Activated CD4-positive, CD25-positive, alpha-beta regulatory T cell treated with anti-CD3 and anti-CD28 coated beads, Interleukin-2, amount 50 U/mL, for 72 hours (primary cell): ENCODE results near the gene FHOD3.
"Not testable (repeated sequence)": the region's sequence is repeated elsewhere in the genome, so short reads cannot be mapped to it uniquely, and the experiment has no call there.

Experiments used
- DNase-seq: peaks from one replicate; pipeline ENCODE4 v3.0.0; 2021

The FHOD3 gene

DNA sequence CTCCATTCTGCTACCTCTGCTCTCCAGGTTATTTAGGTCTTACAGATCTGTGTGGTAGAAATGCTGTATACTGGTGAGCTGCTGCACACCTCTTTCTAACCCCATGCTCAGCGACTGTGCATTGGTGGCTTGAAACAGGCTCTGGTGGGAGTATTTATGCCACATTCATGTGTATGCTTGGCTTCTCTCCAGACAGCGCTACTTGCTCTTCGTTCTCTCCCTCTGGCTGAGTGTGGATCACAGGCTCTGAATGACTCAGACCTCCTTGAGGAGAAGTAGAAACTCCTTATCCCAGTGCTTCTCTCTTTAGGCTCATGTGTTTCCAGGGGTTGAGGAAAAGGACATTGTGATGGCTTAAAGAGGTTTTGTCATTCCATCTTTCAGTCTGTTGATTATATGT lies 54.9 kb downstream of the FHOD3 start:
- DNase-seq = no peak

DNA sequence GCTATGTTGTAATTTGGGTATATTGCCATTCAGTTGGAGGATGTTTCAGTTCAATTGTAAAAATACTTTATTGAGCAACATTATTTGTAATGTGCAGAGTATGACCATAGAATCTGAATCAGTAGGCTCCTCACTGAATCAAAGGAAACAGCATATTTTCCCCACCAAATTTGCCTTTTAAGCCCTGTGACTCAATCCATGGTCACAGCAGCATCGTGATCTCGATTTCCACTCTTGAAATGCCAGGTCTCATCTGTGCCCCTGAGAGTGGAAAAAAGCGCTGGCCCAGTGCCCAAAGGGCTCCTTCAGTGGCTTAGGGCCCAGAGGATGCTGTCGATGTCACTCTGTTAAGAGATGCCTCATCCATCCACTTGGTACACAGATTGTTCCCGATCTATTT lies 57.5 kb downstream of the FHOD3 start:
- DNase-seq = no peak

DNA sequence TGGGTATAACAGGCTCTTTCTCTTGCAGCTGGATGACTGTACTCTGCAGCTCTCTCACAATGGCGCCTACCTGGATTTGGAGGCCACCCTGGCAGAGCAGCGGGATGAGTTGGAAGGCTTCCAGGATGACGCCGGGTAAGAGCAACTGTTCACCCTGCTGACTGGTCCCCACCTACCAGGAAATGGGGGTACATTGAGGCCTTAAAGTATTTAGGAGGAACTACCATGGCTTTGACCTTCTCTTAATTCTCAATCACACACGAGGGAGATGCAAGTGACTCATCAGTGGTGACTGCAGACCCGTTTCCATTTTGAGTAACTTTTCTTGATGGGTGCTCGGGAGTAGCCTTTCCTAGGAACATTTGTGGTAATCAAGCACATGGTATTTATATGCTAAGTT lies 58.0 kb downstream of the FHOD3 start:
- DNase-seq = no peak

DNA sequence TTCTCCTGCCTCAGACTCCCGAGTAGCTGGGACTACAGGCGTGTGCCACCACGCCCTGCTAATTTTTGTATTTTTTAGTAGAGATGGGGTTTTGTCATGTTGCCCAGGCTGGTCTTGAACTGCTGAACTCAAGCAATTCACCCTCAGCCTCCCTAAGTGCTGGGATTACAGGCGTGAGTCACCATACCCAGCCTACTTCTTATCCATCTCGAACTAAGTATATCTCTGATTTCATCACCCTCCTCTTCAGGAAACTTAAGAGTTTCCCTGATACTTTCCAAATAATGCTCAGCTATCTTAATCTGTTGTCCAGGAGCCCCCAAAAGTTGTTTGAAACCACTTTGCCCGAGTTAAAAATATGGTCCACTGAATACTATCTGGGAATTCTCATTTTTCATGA lies 59.2 kb downstream of the FHOD3 start:
- DNase-seq = not testable (repeated sequence)

DNA sequence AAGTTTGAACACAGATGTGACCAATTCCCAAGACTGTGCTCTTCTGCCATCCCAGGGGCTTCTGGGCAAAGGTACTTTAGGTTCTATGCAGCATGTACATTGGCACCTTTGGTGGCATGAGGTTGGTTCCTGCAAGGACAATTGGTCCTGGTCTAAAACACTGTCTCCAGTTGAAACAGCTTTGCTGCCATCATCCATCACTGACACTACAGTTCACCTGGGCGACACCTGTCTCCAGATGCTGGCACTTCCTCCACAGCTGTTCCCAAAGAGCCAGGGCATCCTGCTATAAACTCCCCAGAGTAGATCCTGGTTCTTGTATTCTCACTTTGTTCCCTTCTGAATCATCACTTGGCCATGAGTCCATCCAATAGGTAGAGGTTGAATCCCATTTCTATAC lies 60.6 kb downstream of the FHOD3 start:
- DNase-seq = no peak

DNA sequence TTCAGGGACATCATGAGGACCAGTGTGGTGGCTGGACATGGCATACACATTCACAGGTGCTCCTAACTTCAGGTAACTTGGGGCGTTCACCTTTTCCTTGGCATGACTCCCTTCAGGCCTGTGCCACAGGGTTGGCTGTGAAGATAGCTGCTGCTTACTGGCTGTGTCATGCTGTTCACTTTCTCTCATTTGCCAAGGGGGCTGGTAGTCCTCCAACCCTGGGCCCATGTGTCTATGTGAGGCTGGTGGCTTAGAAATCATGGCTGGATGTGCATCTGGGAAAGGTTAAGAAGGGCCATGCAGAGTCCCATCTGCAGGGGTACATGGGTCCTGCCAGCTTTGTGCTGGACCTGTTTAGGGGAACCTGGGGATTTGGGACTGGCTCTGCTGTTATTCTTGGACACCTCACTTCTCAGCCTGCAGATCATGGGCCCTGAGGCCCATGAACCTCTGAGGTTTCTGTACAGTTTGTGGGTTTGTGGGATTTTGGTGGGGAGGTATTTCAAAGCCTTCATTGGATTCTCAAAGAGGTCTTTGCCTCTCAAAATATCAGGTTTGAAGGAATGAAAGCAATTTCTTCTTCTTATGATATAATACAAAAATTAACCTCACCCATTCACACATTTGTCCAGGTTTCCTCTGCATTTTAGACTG lies 62.9 kb downstream of the FHOD3 start:
- DNase-seq = no peak

DNA sequence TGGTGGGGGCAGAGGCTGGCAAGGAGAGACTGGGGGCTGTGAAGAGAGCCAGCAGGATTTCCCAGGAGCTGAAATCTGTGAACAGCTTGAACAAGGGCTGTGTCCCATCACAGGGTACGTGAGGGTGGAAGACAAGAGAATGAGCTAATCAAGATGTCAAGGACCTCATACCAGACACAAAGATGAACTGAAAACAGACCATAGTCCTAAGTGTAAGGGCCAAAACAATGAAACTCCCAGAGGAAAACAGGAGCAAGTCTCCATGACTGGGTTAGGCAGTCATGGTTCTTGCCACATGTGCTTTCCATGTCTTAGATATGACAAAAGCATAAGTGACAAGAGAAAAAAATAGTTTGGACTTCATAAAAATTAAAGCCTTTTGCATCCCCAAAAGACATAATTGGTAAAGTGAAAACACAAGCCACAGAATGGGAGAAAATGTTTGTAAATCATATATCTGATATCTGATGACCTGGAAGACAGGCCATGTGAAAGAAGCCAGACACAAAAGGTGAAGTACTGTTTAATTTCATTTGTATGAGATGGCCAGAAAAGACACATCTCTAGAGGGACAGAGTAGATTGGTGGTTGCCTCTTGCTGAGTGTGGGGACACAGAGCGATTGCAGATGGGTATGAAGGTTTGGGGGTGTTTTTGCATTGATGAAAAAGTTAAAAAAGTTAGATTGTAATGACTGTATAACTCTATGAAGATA lies 67.6 kb downstream of the FHOD3 start:
- no peak for DNase-seq

DNA sequence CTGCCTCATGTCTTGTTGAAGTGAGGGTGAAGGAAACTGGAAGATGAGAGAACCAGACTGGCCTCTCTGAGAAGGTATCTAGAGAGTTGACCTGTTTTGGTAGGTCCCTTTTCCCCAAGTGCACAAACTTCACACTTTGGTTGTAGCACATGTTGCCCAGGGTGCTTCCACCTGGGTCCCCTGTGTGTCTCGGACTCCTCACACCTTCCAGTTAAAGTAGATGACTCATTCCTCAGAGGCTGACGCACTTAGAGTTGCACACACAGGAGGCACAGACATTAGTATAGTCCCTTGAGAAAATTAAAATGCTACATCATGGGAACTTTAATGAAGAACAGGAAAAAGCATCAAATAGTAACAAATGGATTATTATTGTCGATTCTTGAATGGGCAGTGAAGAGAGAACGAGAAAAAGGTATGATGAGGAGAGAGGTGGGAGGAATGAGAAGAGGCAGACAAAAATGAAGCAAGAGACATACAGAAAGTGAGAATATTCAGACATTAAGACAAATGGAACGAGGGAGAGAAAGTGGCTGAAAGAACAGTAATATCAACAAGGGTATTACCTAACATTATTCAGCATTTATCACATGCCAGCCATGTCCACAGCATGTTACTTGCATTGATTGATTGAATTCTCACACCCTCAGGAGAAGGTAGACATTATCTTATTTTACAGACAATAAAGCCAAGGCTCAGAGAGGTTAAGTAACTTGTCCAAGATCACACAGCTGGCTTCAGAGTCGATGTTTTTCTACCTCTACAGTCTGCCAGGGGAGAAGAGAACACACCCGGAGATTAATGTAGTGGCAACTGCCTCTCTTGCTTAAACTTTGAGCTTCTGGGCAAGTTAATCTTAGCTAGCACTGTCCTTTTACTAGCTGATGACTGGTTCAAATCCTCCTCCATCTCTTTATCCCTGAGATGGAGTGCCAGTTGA lies 68.6 kb downstream of the FHOD3 start:
- no peak for DNase-seq

DNA sequence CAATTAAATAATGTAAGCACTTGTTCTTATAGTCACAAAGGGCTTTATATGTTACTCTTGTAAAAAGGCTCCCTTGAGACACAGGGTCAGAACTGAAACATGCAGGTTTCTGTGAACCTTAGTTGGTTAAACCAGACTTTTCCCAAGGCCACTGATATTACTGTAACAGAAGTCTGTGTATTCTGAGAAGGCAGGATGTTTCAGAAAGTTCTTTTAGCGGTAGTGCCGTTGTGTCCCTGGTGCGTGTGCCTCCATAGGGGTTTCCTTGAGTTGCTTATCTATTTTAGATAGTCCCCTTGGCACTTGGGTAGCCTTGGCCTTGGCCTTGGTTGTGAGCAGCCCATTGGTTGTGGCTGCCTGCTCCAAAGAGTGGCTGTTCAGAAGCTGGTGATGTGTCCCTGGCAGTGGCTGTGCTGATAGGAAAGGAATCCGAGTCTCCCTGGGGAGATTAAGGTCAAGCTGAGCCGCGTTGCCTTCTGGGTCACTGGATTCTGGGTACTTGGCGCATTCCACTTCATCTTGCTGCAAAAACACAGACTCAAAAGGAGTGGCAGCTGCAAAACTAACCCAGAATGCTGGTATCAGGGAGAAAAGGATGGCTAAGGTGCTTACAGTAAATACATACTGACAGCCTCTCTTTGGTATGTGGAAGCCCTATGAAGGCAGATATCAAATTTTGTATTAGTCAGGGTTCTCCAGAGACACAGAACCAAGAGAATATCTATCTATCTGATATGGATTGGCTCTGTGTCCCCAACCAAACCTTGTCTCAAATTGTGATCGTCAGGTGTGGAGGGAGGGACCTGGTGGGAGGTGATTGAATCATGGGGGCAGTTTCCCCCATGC lies 69.7 kb downstream of the FHOD3 start:
- DNase-seq = no peak

DNA sequence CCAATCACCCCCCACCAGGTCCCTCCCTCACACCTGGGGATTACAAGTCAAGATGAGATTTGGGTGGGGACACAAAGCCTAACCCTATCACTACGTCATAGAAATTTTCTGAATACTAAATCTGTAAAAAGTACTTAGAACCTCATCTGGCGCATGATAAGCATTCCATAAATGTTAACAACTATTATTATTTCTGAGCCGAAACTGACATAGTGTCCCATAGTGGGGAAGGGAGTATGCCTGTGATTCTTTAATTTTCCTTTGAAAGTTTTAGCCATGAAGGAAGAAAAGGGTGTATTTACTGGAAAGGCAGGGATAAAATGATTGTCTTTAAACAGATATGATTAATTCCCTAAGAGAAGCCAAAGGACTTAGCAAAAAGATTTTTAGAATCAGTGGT lies 71.4 kb downstream of the FHOD3 start:
- DNase-seq = no peak

DNA sequence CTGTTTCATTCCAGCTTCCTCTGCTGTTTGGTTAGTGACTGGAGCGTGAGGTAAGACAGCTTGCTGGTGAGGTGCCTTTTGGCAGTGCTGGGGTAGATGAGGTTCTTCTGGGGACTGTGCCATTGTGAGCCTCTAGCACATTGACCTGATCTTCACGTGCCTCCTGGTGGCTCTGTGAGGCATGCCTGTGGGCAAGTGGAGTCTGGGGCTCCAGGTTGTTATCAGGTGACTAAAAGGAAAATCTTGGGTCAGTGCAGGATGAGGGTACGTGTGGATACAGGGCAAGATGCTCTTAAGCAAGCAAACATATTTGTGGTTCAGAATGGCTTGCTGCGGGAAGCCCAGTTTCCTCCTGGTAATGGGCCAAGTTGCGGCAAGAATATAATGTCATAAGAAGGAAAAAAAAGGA lies 75.4 kb downstream of the FHOD3 start:
- DNase-seq = no peak

DNA sequence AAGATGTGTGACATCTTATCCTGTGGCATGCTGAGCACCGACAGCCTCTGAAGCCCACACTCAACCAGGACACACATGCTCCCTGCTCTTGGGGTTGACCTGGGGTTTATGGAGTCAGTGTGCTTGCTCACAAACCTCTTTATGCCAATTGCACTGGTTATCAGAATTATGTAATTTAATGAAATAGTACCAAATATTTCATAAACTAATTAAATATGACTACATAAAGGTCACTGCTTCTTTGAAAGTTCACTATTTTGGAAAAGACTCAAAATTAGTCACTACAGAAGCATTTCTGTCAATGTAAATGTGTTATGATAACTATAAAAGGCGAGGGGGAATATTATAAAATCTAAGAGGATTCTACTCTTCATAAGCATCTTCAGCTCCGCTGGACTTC lies 76.7 kb downstream of the FHOD3 start:
- no peak for DNase-seq

DNA sequence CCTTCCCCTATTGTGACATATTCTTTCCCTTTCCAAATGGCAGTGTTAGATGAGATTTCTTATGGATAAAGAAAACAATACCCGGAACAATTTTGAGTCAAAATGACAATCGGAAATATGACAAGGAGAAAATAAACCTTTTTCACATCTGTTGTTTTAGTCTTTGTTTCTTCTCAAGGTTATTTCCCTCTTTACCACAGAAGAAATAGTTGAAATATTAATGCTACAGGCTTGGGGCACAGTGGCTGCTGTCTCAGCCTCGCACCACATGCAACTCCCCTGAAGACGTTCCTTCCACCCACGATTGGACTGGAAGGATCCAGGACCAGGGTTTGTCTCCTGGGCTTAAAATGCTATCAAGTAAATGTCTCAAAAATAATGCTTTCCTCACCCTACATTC lies 77.6 kb downstream of the FHOD3 start:
- no peak for DNase-seq

DNA sequence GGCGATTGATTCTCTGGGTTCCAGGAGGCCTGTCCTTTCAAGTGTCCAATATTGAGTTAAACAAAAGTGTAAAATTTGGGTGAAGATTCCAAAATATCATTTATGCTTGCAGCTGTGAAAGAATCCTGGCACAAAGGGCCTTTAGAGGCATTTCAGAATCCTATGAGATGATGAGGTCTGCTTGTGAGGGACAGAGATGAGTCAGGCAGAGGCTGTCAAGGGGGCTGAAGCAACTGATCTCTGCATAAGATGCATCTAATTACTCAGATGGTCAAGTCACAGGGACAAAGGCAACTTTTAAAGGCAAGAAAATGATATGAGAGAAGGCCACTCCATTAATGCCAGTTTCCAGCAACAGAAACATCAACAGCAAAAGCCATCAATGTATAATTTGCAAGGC lies 78.8 kb downstream of the FHOD3 start:
- no peak for DNase-seq

DNA sequence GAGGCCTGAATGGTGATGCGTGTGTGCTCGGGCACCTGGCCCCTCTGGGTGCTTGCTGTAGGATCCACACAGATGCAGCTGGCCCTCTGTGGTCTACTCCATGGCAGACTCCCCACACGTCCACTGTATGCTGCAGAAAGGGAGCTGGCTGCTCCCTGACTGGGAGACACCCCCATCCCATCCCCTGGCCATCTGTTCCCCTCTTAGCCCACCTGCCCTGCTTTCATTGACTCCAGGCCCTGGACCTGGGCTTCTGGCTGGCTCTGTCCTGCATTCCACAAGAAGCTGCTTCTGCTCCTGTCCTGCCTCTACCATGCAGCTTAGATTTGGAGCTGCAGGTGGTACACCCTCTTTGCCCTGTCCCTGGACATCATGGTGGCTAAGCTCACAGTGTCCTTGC lies 80.1 kb downstream of the FHOD3 start:
- no peak for DNase-seq

DNA sequence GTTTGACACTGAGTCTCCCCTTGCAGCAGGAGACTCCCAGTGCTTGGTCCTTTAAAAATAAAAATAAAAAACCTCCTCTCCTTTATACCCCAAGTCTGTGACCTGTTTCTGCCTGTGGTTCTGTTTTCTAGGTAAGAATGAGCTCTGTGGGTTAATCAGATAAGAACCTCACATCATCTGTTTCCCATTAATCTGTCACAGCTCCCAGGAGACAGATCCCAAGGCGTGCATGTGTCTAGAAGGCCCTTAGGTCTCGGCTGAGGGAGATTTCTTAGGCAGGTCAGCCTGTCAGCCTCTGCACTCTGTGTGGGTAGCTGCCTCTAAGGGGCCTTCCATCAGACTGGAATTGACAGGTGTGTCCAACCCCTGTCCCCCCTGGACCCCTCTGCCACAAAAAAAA lies 80.7 kb downstream of the FHOD3 start:
- DNase-seq = no peak

DNA sequence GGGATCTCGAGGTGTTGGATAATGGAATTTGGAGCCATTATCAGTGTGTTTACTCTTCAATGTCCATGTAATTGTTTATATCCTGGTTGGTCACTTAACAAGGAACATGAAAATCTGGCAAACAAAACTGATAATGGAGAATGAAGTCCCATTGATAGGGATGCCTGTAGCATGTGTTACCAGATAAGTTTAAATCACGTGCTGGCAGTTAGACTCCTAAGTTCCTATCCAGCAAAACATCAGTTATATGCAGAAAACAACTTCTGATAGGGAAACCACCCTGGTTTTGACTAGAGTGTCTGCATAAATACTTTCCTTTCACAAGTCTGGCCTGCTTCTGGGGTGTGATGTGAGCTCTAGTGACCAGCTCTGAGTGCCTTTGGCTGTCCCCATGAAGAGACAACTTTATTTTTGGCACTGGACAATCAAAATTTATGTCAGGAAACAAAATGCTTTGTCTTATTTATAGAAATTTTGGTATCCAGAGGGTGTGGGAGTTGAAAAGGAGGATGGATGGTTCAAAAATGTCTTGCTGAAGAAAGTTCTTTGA lies 82.0 kb downstream of the FHOD3 start:
- no peak for DNase-seq

DNA sequence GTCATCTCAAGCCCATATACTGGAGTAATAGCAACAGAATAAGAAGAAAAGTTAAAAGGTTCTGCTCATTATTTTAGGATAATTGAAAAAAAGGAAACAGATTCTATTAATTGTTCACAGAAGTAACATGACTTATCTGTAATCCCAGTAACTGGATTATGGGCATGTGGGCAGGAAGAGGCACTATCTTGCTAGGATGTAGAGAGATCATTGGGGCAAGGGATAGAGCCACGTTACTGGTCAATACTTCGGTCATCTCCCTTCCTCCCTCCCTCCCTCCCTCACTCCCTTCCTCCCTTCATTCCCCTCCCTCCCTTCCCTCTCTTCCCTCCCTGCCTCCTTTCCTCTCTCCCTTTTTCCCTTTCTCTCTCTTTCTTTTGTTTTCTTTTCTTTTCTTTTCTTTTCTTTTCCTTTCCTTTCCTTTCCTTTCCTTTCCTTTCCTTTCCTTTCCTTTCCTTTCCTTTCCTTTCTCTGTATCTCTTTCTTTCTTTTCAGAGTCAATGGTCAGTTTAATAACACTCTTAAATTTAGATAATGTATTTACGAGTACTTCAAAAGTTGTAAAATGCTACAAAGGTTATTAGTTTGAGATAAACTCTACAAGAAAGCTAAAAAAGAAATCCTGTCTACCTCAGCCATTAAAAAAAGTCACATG lies 82.8 kb downstream of the FHOD3 start:
- DNase-seq = no peak

DNA sequence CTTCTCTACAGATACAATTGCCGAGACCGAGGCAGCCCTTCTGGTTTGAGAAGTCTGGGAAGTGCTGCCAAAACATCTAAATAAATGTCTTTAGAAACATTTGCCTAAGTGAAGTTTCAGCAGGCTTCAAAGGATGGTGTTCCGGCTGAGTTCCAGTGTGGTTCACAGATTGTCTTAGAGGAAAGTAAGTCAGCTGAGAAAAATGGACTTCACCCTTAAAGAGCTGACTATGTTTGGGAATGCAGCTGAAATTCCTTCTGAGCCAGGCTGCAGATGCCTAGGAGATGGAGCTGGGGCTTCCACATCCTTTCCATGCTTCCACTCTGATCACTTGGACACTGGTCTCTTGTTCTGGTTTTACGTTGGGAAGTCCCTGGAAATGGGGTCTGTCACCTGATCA lies 83.6 kb downstream of the FHOD3 start:
- DNase-seq = no peak

DNA sequence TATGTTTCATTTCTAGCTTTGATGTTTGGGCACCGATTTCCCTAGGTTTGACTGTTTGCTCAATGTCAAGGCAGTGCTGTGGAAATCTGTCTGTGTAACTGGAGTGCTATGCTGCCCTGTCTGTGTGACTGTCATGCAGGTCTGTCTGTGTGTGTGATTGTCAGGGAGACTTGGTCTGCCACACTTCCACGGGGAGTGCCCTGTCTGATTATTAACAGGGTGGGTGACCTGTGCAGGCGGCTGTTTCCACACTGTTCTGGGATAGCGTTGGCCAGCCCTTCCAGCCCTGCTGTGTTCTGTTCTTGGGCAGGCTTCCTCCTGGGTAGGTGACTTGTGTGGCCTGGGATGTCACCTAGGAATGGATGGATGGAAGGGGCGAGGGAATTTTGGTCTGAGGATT lies 85.3 kb downstream of the FHOD3 start:
- DNase-seq = no peak

DNA sequence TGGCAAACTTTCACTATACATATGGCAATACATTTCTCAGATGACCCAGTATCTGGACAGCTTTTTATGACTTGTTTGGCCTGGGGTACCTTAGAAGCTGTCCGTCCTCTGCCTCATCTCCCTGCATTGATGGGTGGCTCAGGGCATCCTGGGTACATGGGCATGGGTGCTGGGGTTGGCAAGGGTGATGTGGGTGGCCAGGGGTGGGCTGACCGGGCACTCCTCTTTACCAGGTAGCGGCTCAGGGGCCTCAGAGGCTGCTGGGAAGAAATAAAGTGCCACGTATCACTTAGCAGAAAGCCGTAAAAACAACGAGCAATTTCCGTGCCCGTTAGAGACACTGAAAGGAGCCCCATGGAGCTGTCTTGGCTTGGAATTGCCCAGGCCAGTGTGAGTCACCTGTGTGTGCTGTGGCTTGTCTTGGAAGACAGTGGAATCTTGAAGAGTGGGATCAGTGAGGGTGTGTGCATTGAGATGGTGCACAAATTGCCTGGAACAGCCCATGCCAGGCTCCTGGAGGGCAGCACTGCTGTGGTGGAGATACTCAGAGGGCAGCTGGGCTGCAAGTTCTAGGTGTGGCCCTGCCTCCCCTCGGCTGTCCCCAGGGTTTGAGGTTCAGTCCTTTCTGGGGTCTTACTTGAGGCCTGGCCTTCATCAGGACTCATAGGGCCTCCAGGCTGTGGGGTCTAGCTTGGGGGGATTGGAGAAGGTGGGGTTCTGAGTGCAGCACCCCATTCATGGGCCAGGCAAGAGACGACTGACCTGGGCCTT lies 88.8 kb downstream of the FHOD3 start:
- DNase-seq = no peak
